ENCODE data around the gene ENAH.

- TF ChIP-seq ZNF274 (IDR thresholded peaks at IDR 0.05; ENCODE audit: low read depth, low read length) (no peak), YY1 (IDR thresholded peaks at IDR 0.05; ENCODE audit: insufficient read depth, insufficient read length) (no peak), SUZ12 (IDR thresholded peaks at IDR 0.05; ENCODE audit: extremely low read depth, insufficient read depth, insufficient read length) (no peak)
These were observed 158.0 kb downstream of the ENAH start for GRCh38 chr1:225494789-225495359.
